A549 (cell line): Measurements from ENCODE around the gene GSTT2B. TPM values are rescaled to one million over a fixed set of nuclear protein-coding genes. Genes with fewer than 3 reads are reported as not detected.
A peak's percentile ranks its signal among the peaks of the same experiment; 100 is the strongest.
"Not testable (repeated sequence)": the region's sequence is repeated elsewhere in the genome, so short reads cannot be mapped to it uniquely, and the experiment has no call there.

Experiments used
- ATAC-seq, 2 experiments: fragments of 200-7000 bp in 1 of 2; fragments of >200 bp in 1 of 2; cut with Nextera tagmentation in 1 of 2; cut with Tn5 transposase in 1 of 2; 3 replicates each; pipeline versions ENCODE4 v1.8.0 to v1.9.1; 2018 to 2020; ENCODE audit warnings: mild to moderate bottlenecking in 1 of 2, moderate library complexity in 1 of 2
- CTCF ChIA-PET: fragments of 300-600 bp; sonication (Branson Sonifier 250); formaldehyde crosslinking; extraction: SDS; loops from one replicate; lab custom pipeline; 2021; ENCODE audit warnings: antibody characterized with exemption, inconsistent platforms; lab: Yijun Ruan, JAX
- POLR2A ChIA-PET: fragments of 350-600 bp; formaldehyde crosslinking; extraction: SDS; loops from one replicate; lab custom pipeline; 2021; ENCODE audit warnings: antibody characterized with exemption, inconsistent platforms; lab: Yijun Ruan, JAX
- DNase-seq, 2 experiments: peaks; one replicate each; pipeline versions ENCODE4 v3.0.0 to v3.0.0-alpha.2; 2011 to 2016; ENCODE audit warnings: low read depth in 1 of 2, low spot score in 1 of 2
- FAIRE-seq: peaks from 2 replicates; lab custom pipeline; 2011; peaks lifted over from hg19 to GRCh38; lab: Jason Lieb, UNC
- H3K27ac ChIP-seq, 2 experiments: fragments of >200 bp; sonication (Bioruptor Twin); formaldehyde crosslinking; 3 replicates each; pipeline ENCODE4 v1.5.1; 2016 to 2017
- H3K4me1 ChIP-seq: fragments of >200 bp; sonication (Bioruptor Twin); formaldehyde crosslinking; 3 replicates; pipeline ENCODE4 v1.6.1; 2016
- H3K4me2 ChIP-seq: fragments of >200 bp; sonication (Bioruptor Twin); formaldehyde crosslinking; 3 replicates; pipeline ENCODE4 v1.6.1; 2016
- H3K4me3 ChIP-seq: fragments of >200 bp; sonication (Bioruptor Twin); formaldehyde crosslinking; 3 replicates; pipeline ENCODE4 v1.5.1; 2016
- H3K9me3 ChIP-seq: fragments of >200 bp; sonication (Bioruptor Twin); formaldehyde crosslinking; 3 replicates; pipeline ENCODE4 v1.6.1; 2016
- BCL3 ChIP-seq: fragments of >200 bp; sonication (Bioruptor Twin); formaldehyde crosslinking; IDR thresholded peaks from 3 replicates; pipeline ENCODE4 v1.6.1; 2016
- CBX8 ChIP-seq: fragments of 200-600 bp; sonication (generic); IDR thresholded peaks from 2 replicates; pipeline ENCODE4 v1.6.1; 2016
- CEBPB ChIP-seq, 2 experiments: fragments of >200 bp in 1 of 2; sonication (Bioruptor Twin) in 1 of 2; formaldehyde crosslinking in 1 of 2; IDR thresholded peaks; 2 replicates each; pipeline ENCODE4 v1.6.1; 2012 to 2016
- CHD2 ChIP-seq: fragments of 150-350 bp; IDR thresholded peaks from 2 replicates; pipeline ENCODE4 v1.6.1; 2014; ENCODE audit warnings: low read length; ENCODE audit not compliant: partially characterized antibody
- EHF ChIP-seq: fragments of 250-450 bp; sonication (Bioruptor Pico); IDR thresholded peaks from 2 replicates; pipeline ENCODE4 v1.5.0; 2020; ENCODE audit warnings: mild to moderate bottlenecking
- FOSB ChIP-seq: fragments of 250-450 bp; sonication (Bioruptor Pico); IDR thresholded peaks from 2 replicates; pipeline ENCODE4 v1.5.0; 2020; ENCODE audit warnings: mild to moderate bottlenecking, moderate library complexity
- HES2 ChIP-seq: fragments of >200 bp; sonication (Bioruptor Twin); formaldehyde crosslinking; IDR thresholded peaks from 2 replicates; pipeline ENCODE4 v1.6.1; 2016
- HMGXB4 ChIP-seq: fragments of 250-450 bp; sonication (Bioruptor Pico); IDR thresholded peaks from 2 replicates; pipeline ENCODE4 v1.5.0; 2021; ENCODE audit warnings: mild to moderate bottlenecking, moderate library complexity, borderline replicate concordance
- HOXB13 ChIP-seq: fragments of 250-450 bp; sonication (Bioruptor Pico); IDR thresholded peaks from 2 replicates; pipeline ENCODE4 v1.5.0; 2020; ENCODE audit warnings: low read depth, mild to moderate bottlenecking, moderate library complexity
- KDM1A ChIP-seq: fragments of 200-600 bp; sonication (generic); IDR thresholded peaks from 2 replicates; pipeline ENCODE4 v1.6.1; 2016; ENCODE audit warnings: low read depth, mild to moderate bottlenecking
- KDM5A ChIP-seq: fragments of 200-600 bp; sonication (generic); IDR thresholded peaks from 2 replicates; pipeline ENCODE4 v1.6.1; 2016; ENCODE audit warnings: antibody characterized with exemption, mild to moderate bottlenecking
- NFE2L2 ChIP-seq: fragments of 150-350 bp; conservative IDR thresholded peaks from 2 replicates; pipeline ENCODE4 v1.6.1; 2014; ENCODE audit warnings: low read length
- POLR2A ChIP-seq: IDR thresholded peaks from 2 replicates; pipeline ENCODE4 v1.6.1; 2012; ENCODE audit warnings: mild to moderate bottlenecking, low read length
- POLR2AphosphoS2 ChIP-seq: conservative IDR thresholded peaks from 2 replicates; pipeline ENCODE4 v1.6.1; 2012; ENCODE audit warnings: low read length, improper control_type of control experiment, inconsistent platforms
- RFX5 ChIP-seq: fragments of 450-650 bp; IDR thresholded peaks from 2 replicates; pipeline ENCODE4 v1.7.1; 2014; ENCODE audit warnings: antibody characterized with exemption, mild to moderate bottlenecking, moderate library complexity
- SMC3 ChIP-seq: fragments of >200 bp; sonication (Bioruptor Twin); formaldehyde crosslinking; IDR thresholded peaks from 3 replicates; pipeline ENCODE4 v1.6.1; 2018; ENCODE audit warnings: inconsistent platforms
- TP53 ChIP-seq: fragments of 250-450 bp; sonication (Bioruptor Pico); IDR thresholded peaks from 2 replicates; pipeline ENCODE4 v1.5.0; 2021; ENCODE audit warnings: mild to moderate bottlenecking, moderate library complexity
- ZC3H11A ChIP-seq: fragments of 450-650 bp; IDR thresholded peaks from 2 replicates; pipeline ENCODE4 v1.6.1; 2014; ENCODE audit warnings: antibody characterized with exemption, mild to moderate bottlenecking
- WGBS: methylation state at CpG from one replicate; pipeline ENCODE4 v1.1.6; 2017; ENCODE audit errors: missing lambda C conversion rate; 5-methylcytosine and 5-hydroxymethylcytosine counted together
- polyA minus RNA-seq: library from RNA; depleted of rRNA, polyadenylated mRNA; stranded (reverse); fragments of >200 nt; gene quantifications from 2 replicates; pipeline ENCODE4 v1.2.3, GENCODE V29; 2011; rRNA and poly(A)+ RNA removed
- polyA plus RNA-seq, 4 experiments: library from polyadenylated mRNA; depleted of rRNA in 3 of 4; stranded (reverse); fragments of >200 nt; fragmentation: RNase III in 1 of 4; extraction: RNeasy Plus Mini Kit Qiagen cat#74134 plus additional on column Dnase treatment in 1 of 4; gene quantifications; 2 replicates in 3 of 4; 3 replicates in 1 of 4; pipeline ENCODE4 v1.2.3, GENCODE V29; 2011 to 2017

Gene GSTT2B
- polyA plus RNA-seq (2011; rRNA removed) (0.30 and 0.50 TPM in 2 replicates), polyA plus RNA-seq (2017; fragmentation: RNase III; extraction: RNeasy Plus Mini Kit Qiagen cat#74134 plus additional on column Dnase treatment) (0.11 to 0.30 TPM in 2 of 3 replicates, not detected in the other), polyA minus RNA-seq (0.25 and 0.39 TPM in 2 replicates)
- 0.79 and 1.1 TPM in 2 replicates for polyA plus RNA-seq (2012; cell fraction: cytosol; rRNA removed)
- polyA plus RNA-seq (2012; cell fraction: nucleus; rRNA removed): 1.2 and 2.1 TPM in 2 replicates

GRCh38 chr22:23961084-23961771 is at the start of gene GSTT2B:
Gene GSTT2B, minus strand, starts transcription at chr22:23961195. Its CDS starts 64 bp downstream, at chr22:23961131.
- WGBS: no CpG with 5 or more reads among the region's 43 CpGs
- CTCF ChIA-PET, H3K27ac ChIP-seq, H3K9me3 ChIP-seq, H3K4me2 ChIP-seq, DNase-seq, H3K4me1 ChIP-seq, H3K4me3 ChIP-seq, POLR2A ChIA-PET, FAIRE-seq: not testable (repeated sequence)
- peak in 1 of 2 experiments; percentile 18; a peak in 2 of 6 replicates for ATAC-seq

GRCh38 chr22:24010018-24010391 is 49.0 kb upstream of the GSTT2B start:
- no peak overlapping the region for H3K4me3 ChIP-seq
- FAIRE-seq (no peak), ATAC-seq (no peak), DNase-seq (no peak)
- TF ChIP-seq HOXB13 (CRISPR knock-in tag): no peak
- TF ChIP-seq ZC3H11A: no peak
- no peak for TF ChIP-seq HMGXB4
- TF ChIP-seq BCL3: no peak
- TF ChIP-seq NFE2L2: no peak
- TF ChIP-seq KDM1A: no peak
- H3K4me1 ChIP-seq: peaks cover 4% of the 10 kb centered on the region; the same call in 2 of the 3 replicates
- ChIA-PET POLR2A (no interaction called here), CTCF (interaction anchor here (1.3 to 1.4 kb wide), 2 partner anchors 145 to 165 kb away, joined by 4 to 5 read pairs; no protein-coding TSS in a partner anchor)
- H3K9me3 ChIP-seq: no peaks in the 10 kb centered on the region
- WGBS: 80% methylated on average over 2 of the region's 2 CpGs
- H3K27ac ChIP-seq: no peak overlapping the region
- H3K4me2 ChIP-seq: no peak overlapping the region

- H3K27ac ChIP-seq: no peak overlapping the region
- no peaks in the 10 kb centered on the region for H3K9me3 ChIP-seq
- no peak overlapping the region for H3K4me3 ChIP-seq
- POLR2A ChIA-PET: no interaction called here
- CTCF ChIA-PET: interaction anchor here (1.3 to 1.4 kb wide), 2 partner anchors 145 to 166 kb away, joined by 4 to 5 read pairs; no protein-coding TSS in a partner anchor
- DNase-seq (no peak), FAIRE-seq (no peak), ATAC-seq (no peak)
- TF ChIP-seq POLR2AphosphoS2: no peak
- TF ChIP-seq FOSB: no peak
- no peak for TF ChIP-seq CEBPB (IDR thresholded peaks at IDR 0.05)
- no peak for TF ChIP-seq HES2
- TF ChIP-seq SMC3: no peak
- no peak for TF ChIP-seq POLR2A
- TF ChIP-seq HOXB13 (CRISPR knock-in tag): no peak
- TF ChIP-seq HMGXB4: no peak
- no peak for TF ChIP-seq CHD2
- TF ChIP-seq TP53 (CRISPR knock-in tag): no peak
- no peak for TF ChIP-seq RFX5
- TF ChIP-seq EHF (CRISPR knock-in tag): no peak
- no peak for TF ChIP-seq CBX8
- TF ChIP-seq KDM5A: no peak
- no peak overlapping the region for H3K4me2 ChIP-seq
- peaks cover 4% of the 10 kb centered on the region; the same call in 2 of the 3 replicates for H3K4me1 ChIP-seq
- 85% methylated on average over 7 of the region's 7 CpGs for WGBS
These were observed 48.4 kb upstream of the GSTT2B start for GRCh38 chr22:24009227-24010017.
